B cell (primary cell): ENCODE results near the gene MT1B. TPM values are rescaled to one million over a fixed set of nuclear protein-coding genes. Genes with fewer than 3 reads are reported as not detected.

Experiments
- ATAC-seq: fragments of 200-7000 bp; cut with Tn5 transposase; one replicate; pipeline ENCODE4 v1.10.0; 2021; ENCODE audit warnings: low read depth, mild to moderate bottlenecking, moderate number of reproducible peaks, moderate library complexity
- CTCF ChIA-PET: fragments of 350-600 bp; sonication (Branson Sonifier 250); formaldehyde crosslinking; loops from one replicate; lab custom pipeline; 2021; ENCODE audit warnings: antibody characterized with exemption, inconsistent platforms; lab: Charles Lee
- POLR2A ChIA-PET: fragments of 350-600 bp; sonication (Branson Sonifier 250); formaldehyde crosslinking; loops from one replicate; lab custom pipeline; 2021; ENCODE audit warnings: antibody characterized with exemption; lab: Charles Lee
- DNase-seq: peaks from one replicate; pipeline ENCODE4 v3.0.0; 2013
- H2AFZ ChIP-seq: 2 replicates; pipeline ENCODE4 v1.6.1; 2012; ENCODE audit warnings: mild to moderate bottlenecking, low read depth, low read length; ENCODE audit not compliant: insufficient read depth, poor library complexity, severe bottlenecking
- H3K27ac ChIP-seq, 2 donors: 1 replicate in 1 of 2; 2 replicates in 1 of 2; pipeline ENCODE4 v1.5.1; 2012 to 2013; ENCODE audit warnings: low read length in 2 of 2, mild to moderate bottlenecking in 2 of 2, moderate library complexity in 1 of 2
- H3K27me3 ChIP-seq, 4 experiments: fragments of 200-600 bp in 1 of 4; sonication (generic) in 1 of 4; replicated peaks in 1 of 4; 1 replicate in 2 of 4; 2 replicates in 2 of 4; pipeline versions ENCODE4 v1.6.1 to v1.7.0; 2013 to 2016; ENCODE audit warnings: low read length in 3 of 4, mild to moderate bottlenecking in 2 of 4, mixed read lengths in 1 of 4, moderate library complexity in 1 of 4; ENCODE audit not compliant: insufficient read depth in 4 of 4, control insufficient read depth in 3 of 4; ENCODE audit errors: control extremely low read depth in 1 of 4
- H3K36me3 ChIP-seq, 2 experiments: replicated peaks in 1 of 2; 1 replicate in 1 of 2; 2 replicates in 1 of 2; pipeline versions ENCODE4 v1.6.1 to v1.7.1; 2013; ENCODE audit warnings: low read length in 1 of 2; ENCODE audit not compliant: insufficient read depth in 2 of 2, control insufficient read depth in 1 of 2; ENCODE audit errors: control extremely low read depth in 1 of 2, extremely low read depth in 1 of 2
- H3K4me1 ChIP-seq, 2 donors: fragments of 200-600 bp in 1 of 2; sonication (generic) in 1 of 2; 1 replicate in 1 of 2; 2 replicates in 1 of 2; pipeline versions ENCODE4 v1.5.1 to v1.6.1; 2013 to 2017; ENCODE audit warnings: low read length in 2 of 2; ENCODE audit not compliant: control insufficient read depth in 2 of 2, insufficient read depth in 2 of 2
- H3K4me2 ChIP-seq: replicated peaks from 2 replicates; pipeline ENCODE3; 2012; ENCODE audit warnings: mild to moderate bottlenecking, low read depth, low read length; ENCODE audit not compliant: poor library complexity, severe bottlenecking
- H3K4me3 ChIP-seq, 5 experiments: fragments of 200-600 bp in 1 of 5; sonication (generic) in 1 of 5; 1 replicate in 3 of 5; 2 replicates in 2 of 5; pipeline versions ENCODE4 v1.5.1 to v1.7.0; 2011 to 2016; ENCODE audit warnings: low read length in 4 of 5, mild to moderate bottlenecking in 4 of 5, low read depth in 2 of 5, control low read depth in 1 of 5, moderate library complexity in 1 of 5; ENCODE audit not compliant: insufficient read depth in 1 of 5; ENCODE audit errors: control extremely low read depth in 1 of 5, extremely low read depth in 1 of 5
- H3K79me2 ChIP-seq: fragments of 200-600 bp; sonication (generic); one replicate; pipeline ENCODE4 v1.6.0; 2016; ENCODE audit warnings: low read length; ENCODE audit not compliant: control insufficient read depth, insufficient read depth
- H3K9ac ChIP-seq: fragments of 200-600 bp; sonication (generic); 2 replicates; pipeline ENCODE4 v1.6.1; 2017; ENCODE audit warnings: mild to moderate bottlenecking, low read length, moderate library complexity
- H3K9me3 ChIP-seq, 3 donors: one replicate each; pipeline versions ENCODE4 v1.6.1 to v1.7.1; 2013; ENCODE audit warnings: low read length in 2 of 3; ENCODE audit not compliant: control insufficient read depth in 2 of 3, insufficient read depth in 1 of 3; ENCODE audit errors: control extremely low read depth in 1 of 3
- H4K20me1 ChIP-seq: 2 replicates; pipeline ENCODE4 v1.6.0; 2012; ENCODE audit warnings: mild to moderate bottlenecking, low read length; ENCODE audit not compliant: insufficient read depth, control insufficient read depth, poor library complexity, severe bottlenecking
- H3K27ac Mint-ChIP-seq: one replicate; pipeline ENCODE4 v1.8.0; 2021; ENCODE audit warnings: mixed read lengths
- H3K27me3 Mint-ChIP-seq: one replicate; pipeline ENCODE4 v1.8.0; 2021; ENCODE audit warnings: mixed read lengths
- H3K4me1 Mint-ChIP-seq: one replicate; pipeline ENCODE4 v1.8.0; 2021; ENCODE audit warnings: mixed read lengths
- H3K4me3 Mint-ChIP-seq: one replicate; pipeline ENCODE4 v1.8.0; 2021; ENCODE audit warnings: mixed read lengths
- H3K9me3 Mint-ChIP-seq: one replicate; pipeline ENCODE4 v1.8.0; 2022; ENCODE audit warnings: mixed read lengths; ENCODE audit not compliant: insufficient read depth
- EZH2 ChIP-seq: IDR thresholded peaks from 2 replicates; pipeline ENCODE4 v1.6.1; 2012; ENCODE audit warnings: borderline replicate concordance, low read depth, mild to moderate bottlenecking, moderate library complexity, low read length; ENCODE audit not compliant: insufficient read depth, poor library complexity, severe bottlenecking
- WGBS: methylation state at CpG from one replicate; pipeline ENCODE4 v1.1.5; 2013; ENCODE audit warnings: missing lambda C conversion rate; ENCODE audit not compliant: insufficient coverage; 5-methylcytosine and 5-hydroxymethylcytosine counted together
- intact Hi-C: fragments of 100-400 bp; cut with micrococcal nuclease; formaldehyde crosslinking; loops from one replicate; pipeline ENCODE4 v1.10.0; 2022
- polyA plus RNA-seq: library from polyadenylated mRNA; depleted of rRNA; stranded (reverse); fragments of >200 nt; gene quantifications from 2 replicates; pipeline ENCODE4 v1.2.3, GENCODE V29; 2012
- total RNA-seq, 2 donors: library from RNA; stranded (reverse); fragments of 120-200 nt in 1 of 2; gene quantifications; 1 replicate in 1 of 2; 2 replicates in 1 of 2; pipeline versions ENCODE4 v1.2.3 to v1.2.4, GENCODE V29; 2013 to 2022
- TF ChIP-seq, protein P1 (sequence below): fragments of 200-600 bp; IDR thresholded peaks from one replicate; pipeline ENCODE4 v1.8.0; 2022; ENCODE audit warnings: antibody characterized with exemption, mild to moderate bottlenecking

Gene MT1B
- total and polyA plus RNA-seq, 2 donors (not counting 1 experiment from before 2014, with no cell fraction given) = not detected

DNA sequence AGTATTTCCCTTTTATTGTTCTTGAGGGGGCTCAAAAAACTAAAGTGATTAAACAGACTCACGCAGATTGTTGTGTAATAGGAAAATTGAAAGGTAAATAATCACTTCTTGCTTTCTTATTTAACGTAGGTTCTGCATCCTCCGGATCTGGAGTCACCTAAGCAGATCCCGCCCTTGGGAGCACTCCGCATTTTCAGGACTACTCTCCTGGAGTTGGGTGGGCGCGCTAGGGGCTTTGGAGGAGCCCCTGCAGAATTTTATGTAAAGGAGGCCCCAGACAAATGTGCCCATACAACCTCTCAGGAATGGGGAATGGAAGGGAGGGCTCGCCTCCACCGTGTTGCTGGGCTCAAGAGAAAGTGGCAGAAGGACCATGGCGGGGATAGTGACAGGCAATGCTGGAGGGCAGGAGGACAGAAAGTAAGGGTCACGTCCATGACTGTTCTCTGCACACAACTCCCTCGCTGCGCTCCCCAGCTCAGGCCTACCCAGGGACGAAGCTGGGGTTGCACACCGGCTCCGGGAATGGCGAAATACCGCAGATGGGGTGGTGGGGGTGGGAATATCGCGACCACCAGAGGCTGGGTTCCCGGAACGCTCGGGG lies 35.0 kb upstream of the MT1B start:
- H3K27ac Mint-ChIP-seq = no peak overlapping the region
- peaks cover 36% of the 10 kb centered on the region for H3K27me3 Mint-ChIP-seq
- CTCF ChIA-PET = interaction anchor here (1.4 kb wide), 1 partner anchor 16 kb away, joined by 6 read pairs; no protein-coding TSS in a partner anchor
- peaks cover 10% of the 10 kb centered on the region for H3K4me1 Mint-ChIP-seq
- no peaks in the 10 kb centered on the region for H3K9me3 Mint-ChIP-seq
- TF ChIP-seq, protein P1, sequence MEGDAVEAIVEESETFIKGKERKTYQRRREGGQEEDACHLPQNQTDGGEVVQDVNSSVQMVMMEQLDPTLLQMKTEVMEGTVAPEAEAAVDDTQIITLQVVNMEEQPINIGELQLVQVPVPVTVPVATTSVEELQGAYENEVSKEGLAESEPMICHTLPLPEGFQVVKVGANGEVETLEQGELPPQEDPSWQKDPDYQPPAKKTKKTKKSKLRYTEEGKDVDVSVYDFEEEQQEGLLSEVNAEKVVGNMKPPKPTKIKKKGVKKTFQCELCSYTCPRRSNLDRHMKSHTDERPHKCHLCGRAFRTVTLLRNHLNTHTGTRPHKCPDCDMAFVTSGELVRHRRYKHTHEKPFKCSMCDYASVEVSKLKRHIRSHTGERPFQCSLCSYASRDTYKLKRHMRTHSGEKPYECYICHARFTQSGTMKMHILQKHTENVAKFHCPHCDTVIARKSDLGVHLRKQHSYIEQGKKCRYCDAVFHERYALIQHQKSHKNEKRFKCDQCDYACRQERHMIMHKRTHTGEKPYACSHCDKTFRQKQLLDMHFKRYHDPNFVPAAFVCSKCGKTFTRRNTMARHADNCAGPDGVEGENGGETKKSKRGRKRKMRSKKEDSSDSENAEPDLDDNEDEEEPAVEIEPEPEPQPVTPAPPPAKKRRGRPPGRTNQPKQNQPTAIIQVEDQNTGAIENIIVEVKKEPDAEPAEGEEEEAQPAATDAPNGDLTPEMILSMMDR = no peak
- TF ChIP-seq EZH2 = no peak
- H3K36me3 ChIP-seq = no peaks in the 10 kb centered on the region
- H4K20me1 ChIP-seq = no peaks in the 10 kb centered on the region
- peak overlapping the region; percentile 23 for H3K9ac ChIP-seq
- H3K4me3 ChIP-seq = peak overlapping the region in 1 of 5 experiments; percentile 30
- WGBS = 52% methylated on average over 22 of the region's 23 CpGs
- intact Hi-C loops = no loop called here
- no peak for DNase-seq
- H3K27me3 ChIP-seq = peaks cover 0 to 33% (median 17%) of the 10 kb centered on the region in 4 experiments
- peak overlapping the region; percentile 9 for H3K4me3 Mint-ChIP-seq
- POLR2A ChIA-PET = interaction anchor here (0.7 kb wide), 1 partner anchor 425 kb away, joined by 7 read pairs; no protein-coding TSS in a partner anchor
- H3K27ac ChIP-seq = no peak overlapping the region
- H2AFZ ChIP-seq = no peak overlapping the region
- ATAC-seq = no peak
- H3K9me3 ChIP-seq = no peaks in the 10 kb centered on the region
- peak overlapping the region; percentile 70 for H3K4me2 ChIP-seq
- H3K4me1 ChIP-seq = peaks cover 10% of the 10 kb centered on the region in 2 donors
- H3K79me2 ChIP-seq = no peaks in the 10 kb centered on the region
